NCI-H510A (cell line): ENCODE measurements around the gene BTBD6.
A peak's percentile ranks its signal among the peaks of the same experiment; 100 is the strongest.

Experiments used
- DNase-seq: peaks from one replicate; lab custom pipeline; 2025; lab: John Stamatoyannopoulos, UW

The BTBD6 gene

GRCh38 chr14:105248368-105249181 is at the start of gene BTBD6:
Gene BTBD6 (plus strand): TSS chr14:105248533. CDS start chr14:105248712, 179 bp downstream.
- DNase-seq, result peak; percentile 64

GRCh38 chr14:105198588-105198987 is 49.7 kb upstream of the BTBD6 start:
- DNase-seq, result no peak

DNA sequence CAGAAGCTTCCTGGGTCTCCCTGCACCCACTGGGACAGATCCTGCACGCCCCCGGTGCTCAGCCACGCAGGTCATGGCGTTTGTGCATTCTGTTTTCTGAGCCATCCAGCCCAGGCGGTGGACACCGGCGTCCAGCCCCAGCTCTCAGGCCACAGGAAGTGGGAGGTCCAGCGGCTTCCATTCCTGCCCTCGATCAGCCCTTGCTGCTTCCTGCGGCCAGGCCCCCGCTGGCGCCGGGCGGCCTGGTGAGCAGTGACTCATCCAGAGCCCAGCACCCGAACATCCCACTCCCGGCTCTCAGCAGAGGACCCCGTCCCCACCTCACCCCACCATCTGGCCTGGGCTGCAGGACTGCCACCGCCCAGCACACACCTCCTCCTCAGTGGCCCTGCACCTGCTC is 49.2 kb upstream of the BTBD6 start:
- no peak for DNase-seq

GRCh38 chr14:105200074-105200473 is 48.3 kb upstream of the BTBD6 start:
- no peak for DNase-seq

DNA sequence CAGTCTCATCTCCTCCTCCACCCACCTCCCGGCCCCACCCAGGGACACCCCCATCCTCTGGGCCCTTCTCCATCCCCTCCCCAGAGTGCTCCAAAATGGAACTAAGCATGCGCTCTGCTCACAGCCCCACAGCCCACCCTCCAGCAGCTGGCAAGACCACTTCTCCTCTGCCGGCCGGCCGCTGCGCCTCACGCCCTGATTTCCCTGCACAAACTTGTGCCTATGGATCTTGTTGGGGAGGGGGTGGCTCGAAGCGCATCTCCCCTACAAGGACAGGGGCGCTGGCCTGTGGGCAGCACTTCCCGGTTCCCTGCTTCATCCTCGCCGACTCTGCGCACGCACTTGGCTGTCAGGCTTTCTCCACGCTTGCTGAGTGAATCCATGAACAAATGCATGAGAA is 47.7 kb upstream of the BTBD6 start:
- DNase-seq, result no peak

- no peak for DNase-seq
These were observed 47.0 kb upstream of the BTBD6 start for GRCh38 chr14:105201156-105201924.

DNA sequence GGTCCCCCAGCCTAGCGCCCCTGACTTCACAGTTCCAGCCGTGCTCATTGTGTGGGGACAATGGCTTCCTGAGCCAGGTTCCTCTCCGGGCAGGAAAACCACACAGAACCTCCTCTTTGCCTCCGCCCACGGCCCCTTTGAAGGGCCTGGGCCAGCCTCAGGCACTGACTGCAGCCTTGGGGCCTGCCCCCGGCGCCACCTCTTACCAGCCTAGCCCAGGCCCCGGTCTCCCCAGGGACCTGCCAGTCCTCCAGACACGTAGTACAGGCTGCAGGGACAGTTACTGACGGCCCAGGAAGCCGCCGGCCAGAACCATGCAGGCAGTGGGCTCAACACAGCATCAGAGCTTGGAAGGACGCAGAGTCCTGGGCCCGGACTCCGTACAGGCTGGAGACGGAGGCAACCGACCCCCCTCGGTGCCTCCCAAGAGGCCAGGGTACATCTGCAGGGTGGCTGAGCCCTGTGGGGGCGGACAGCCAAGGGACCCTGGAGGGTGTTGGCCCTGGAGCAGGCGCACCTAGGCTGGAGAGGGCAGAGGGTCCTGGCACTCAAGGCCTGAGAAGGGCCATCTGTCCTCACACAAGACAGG is 46.3 kb upstream of the BTBD6 start:
- DNase-seq, result no peak

GRCh38 chr14:105203057-105203531 is 45.2 kb upstream of the BTBD6 start:
- no peak for DNase-seq

- DNase-seq, result no peak
These were observed 44.6 kb upstream of the BTBD6 start for GRCh38 chr14:105203701-105204100.

- no peak for DNase-seq
These were observed 44.0 kb upstream of the BTBD6 start for GRCh38 chr14:105204206-105204930.

- DNase-seq, result no peak
These were observed 43.2 kb upstream of the BTBD6 start for GRCh38 chr14:105204931-105205672.

GRCh38 chr14:105205673-105206208 is 42.6 kb upstream of the BTBD6 start:
- no peak for DNase-seq

GRCh38 chr14:105206873-105207272 is 41.5 kb upstream of the BTBD6 start:
- no peak for DNase-seq

GRCh38 chr14:105207460-105207901 is 40.9 kb upstream of the BTBD6 start:
- DNase-seq, result no peak

GRCh38 chr14:105207996-105208737 is 40.2 kb upstream of the BTBD6 start:
- DNase-seq, result no peak

DNA sequence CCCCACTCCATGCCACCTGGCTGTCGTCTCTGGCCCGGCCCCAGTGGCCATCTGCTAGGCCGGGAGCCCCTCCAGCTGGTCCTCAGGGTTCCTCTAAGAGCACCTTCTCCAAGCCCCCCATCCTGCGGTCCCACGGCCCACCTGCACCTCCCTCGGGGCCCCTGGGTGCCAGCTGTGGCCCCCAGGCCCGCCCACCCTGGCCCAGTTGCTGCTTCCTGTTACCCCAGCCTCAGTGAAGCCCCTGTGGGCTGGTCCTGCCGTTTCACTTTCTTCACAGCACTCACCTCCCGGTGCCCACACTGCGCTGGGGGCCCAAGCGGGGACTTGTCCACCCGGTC is 39.6 kb upstream of the BTBD6 start:
- no peak for DNase-seq

DNA sequence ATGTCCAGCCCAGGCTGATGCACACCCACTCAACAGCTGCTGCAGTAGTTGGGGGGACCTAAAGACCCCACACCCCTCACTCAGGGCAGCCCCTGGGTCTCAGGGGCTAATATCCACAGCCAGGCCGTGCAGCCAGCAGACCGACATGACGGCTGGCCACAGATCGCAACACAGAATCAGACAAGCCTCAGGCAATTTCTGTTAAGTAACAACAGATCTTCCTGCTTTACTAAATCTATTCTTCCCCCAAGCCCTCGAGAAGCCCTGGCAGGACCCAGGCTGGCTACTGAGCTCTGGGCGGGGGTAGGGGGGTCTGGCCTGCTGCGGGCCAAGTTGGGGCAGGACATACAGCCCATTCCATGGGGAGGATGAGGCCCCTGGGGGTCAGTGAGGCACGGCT is 39.2 kb upstream of the BTBD6 start:
- DNase-seq, result no peak

DNA sequence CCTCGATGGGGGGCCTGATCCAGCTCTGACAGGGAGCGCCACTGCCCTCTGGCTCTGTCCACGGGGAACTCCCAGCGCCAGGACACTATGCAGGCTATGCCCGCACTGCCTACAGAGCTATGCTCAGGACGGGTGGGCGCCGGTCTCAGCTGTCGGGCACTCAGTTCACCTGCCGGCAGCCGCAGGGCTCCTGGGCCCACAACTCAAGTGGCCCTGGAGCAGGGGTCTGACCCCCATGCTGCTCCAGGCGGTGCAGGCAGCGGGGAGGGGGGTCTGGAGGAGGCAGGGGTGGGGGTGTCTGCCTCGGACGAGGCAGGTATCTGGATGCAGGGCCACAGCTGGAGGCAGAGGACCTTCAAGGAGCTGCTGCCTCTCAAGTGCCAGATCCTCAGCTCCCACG is 38.7 kb upstream of the BTBD6 start:
- DNase-seq, result no peak

DNA sequence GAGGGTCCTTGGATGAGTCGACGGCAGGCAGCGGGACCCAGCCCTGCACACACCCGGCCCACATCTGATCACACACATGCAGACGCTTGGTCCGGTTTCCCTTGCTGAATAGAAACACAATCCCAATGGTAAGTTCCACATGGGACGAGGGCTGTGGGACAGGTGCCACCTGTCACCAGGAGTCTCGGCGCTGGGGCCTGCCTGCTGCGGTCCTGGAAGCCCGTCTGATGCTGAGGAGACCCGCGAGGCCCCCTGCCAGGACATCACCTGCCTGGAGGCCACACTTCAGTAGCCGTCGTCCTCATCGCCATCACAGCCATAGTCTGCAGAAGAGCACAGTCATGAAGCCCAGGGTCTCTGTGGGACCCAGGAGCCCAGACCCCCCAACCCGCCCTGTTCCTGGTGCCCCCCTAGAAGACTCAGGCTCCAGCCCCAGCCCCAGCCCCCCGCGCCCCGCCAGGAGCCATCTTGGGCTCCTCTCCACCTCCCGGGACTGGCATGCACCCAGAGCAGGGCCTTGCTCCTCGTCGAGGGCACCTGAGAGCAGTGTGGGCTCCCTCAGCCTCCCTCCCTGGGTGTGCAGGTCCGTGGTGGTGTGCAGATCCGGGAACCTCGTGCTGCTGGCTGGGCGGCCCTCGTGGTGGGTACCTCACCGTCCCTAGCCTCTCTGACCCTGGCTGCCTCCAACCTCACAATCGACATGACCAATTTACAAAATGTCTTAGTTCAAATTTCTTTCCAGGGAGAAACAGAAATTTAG is 37.9 kb upstream of the BTBD6 start:
- no peak for DNase-seq
